NCI-H1436 (cell line): ENCODE results near the gene NRG2.

Experiments
- DNase-seq: peaks from one replicate; lab custom pipeline; 2025; lab: John Stamatoyannopoulos, UW

The NRG2 gene

GRCh38 chr5:140010798-140011197 lies 32.3 kb downstream of the NRG2 start:
- no peak for DNase-seq

GRCh38 chr5:140007311-140007710 lies 35.8 kb downstream of the NRG2 start:
- DNase-seq, result no peak

- no peak for DNase-seq
Observed at GRCh38 chr5:140005145-140005591, 37.9 kb downstream of the NRG2 start.

- no peak for DNase-seq
Observed at GRCh38 chr5:140004174-140004573, 38.9 kb downstream of the NRG2 start.

GRCh38 chr5:140003519-140003918 lies 39.6 kb downstream of the NRG2 start:
- no peak for DNase-seq

GRCh38 chr5:140000332-140000731 lies 42.8 kb downstream of the NRG2 start:
- no peak for DNase-seq

GRCh38 chr5:139998837-139999236 lies 44.3 kb downstream of the NRG2 start:
- DNase-seq, result no peak

GRCh38 chr5:139997276-139997675 lies 45.8 kb downstream of the NRG2 start:
- DNase-seq, result no peak

- DNase-seq, result no peak
Observed at GRCh38 chr5:139995929-139996328, 47.2 kb downstream of the NRG2 start.

GRCh38 chr5:139994234-139994633 lies 48.9 kb downstream of the NRG2 start:
- no peak for DNase-seq

GRCh38 chr5:139985733-139986132 lies 57.4 kb downstream of the NRG2 start:
- no peak for DNase-seq

GRCh38 chr5:139985290-139985689 lies 57.8 kb downstream of the NRG2 start:
- no peak for DNase-seq

GRCh38 chr5:139984816-139985215 lies 58.3 kb downstream of the NRG2 start:
- DNase-seq, result no peak

GRCh38 chr5:139982975-139983240 lies 60.2 kb downstream of the NRG2 start:
- DNase-seq, result no peak

GRCh38 chr5:139982157-139982974 lies 60.7 kb downstream of the NRG2 start:
- no peak for DNase-seq

GRCh38 chr5:139980765-139981164 lies 62.3 kb downstream of the NRG2 start:
- no peak for DNase-seq

GRCh38 chr5:139979943-139980342 lies 63.2 kb downstream of the NRG2 start:
- DNase-seq, result no peak

GRCh38 chr5:139979518-139979917 lies 63.6 kb downstream of the NRG2 start:
- DNase-seq, result no peak

- DNase-seq, result no peak
Observed at GRCh38 chr5:139976703-139977102, 66.4 kb downstream of the NRG2 start.

GRCh38 chr5:139975942-139976341 lies 67.2 kb downstream of the NRG2 start:
- no peak for DNase-seq

GRCh38 chr5:139975306-139975705 lies 67.8 kb downstream of the NRG2 start:
- no peak for DNase-seq

GRCh38 chr5:139974661-139975060 lies 68.4 kb downstream of the NRG2 start:
- DNase-seq, result no peak

GRCh38 chr5:139971202-139971725 lies 71.8 kb downstream of the NRG2 start:
- DNase-seq, result no peak

- no peak for DNase-seq
Observed at GRCh38 chr5:139969318-139969717, 73.8 kb downstream of the NRG2 start.
